Purkinje cell (primary cell): Measurements from ENCODE around the gene COL16A1. TPM values are rescaled to one million over a fixed set of nuclear protein-coding genes. Genes with fewer than 3 reads are reported as not detected.

Experiments used
- polyA plus RNA-seq: library from polyadenylated mRNA; unstranded; fragments of >200 nt; fragmentation: Nextera tagmentation; gene quantifications from 2 replicates; pipeline ENCODE4 v1.2.1, GENCODE V29; 2014

The COL16A1 gene
- polyA plus RNA-seq = 0.13 and 1.6 TPM in 2 replicates

DNA sequence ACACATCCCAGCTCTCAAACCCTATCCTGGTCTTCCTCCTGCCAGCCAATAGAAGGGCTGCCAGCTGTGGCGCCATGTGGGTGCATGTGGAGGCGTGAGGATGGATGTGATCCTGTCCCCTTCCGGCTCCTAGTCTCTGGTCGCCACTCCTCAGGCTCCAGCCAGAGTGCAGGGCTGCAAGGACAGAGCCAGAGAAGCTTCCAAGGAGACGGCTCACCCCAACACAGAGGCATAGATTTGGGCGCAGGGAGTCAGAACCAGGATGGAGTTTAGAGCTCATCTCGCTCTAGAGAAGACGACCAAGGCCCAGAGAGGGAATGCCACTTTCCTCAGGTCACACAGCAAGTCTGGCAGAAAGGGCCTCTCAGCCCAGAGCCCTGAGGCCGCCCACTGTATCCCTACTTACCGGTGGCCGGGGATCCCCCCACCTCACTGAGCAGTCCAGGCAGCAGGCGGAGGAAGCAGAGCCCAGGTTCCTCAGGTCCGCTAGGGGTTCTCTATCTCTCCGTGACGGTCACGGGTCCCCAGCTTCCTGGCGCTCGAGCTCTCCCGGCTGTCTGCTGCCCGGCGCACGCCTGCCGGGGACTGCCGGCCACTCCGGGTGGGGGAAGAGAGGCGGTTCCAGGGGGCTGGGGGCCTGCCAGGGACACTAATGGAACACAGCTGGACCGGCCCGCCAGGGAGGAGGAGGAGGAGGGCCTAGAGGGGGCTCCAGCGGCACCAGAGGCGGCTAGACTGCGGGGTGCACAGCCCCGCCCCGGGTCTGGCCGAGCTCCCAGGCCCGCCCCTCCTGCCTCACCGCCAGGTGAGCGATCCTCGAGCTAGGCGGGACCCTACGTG, at the start of gene COL16A1:
Gene COL16A1 (minus strand): TSS at position 587 of the 840 bp plus-strand sequence. CDS start 1,824 bp downstream, outside the sequence.

DNA sequence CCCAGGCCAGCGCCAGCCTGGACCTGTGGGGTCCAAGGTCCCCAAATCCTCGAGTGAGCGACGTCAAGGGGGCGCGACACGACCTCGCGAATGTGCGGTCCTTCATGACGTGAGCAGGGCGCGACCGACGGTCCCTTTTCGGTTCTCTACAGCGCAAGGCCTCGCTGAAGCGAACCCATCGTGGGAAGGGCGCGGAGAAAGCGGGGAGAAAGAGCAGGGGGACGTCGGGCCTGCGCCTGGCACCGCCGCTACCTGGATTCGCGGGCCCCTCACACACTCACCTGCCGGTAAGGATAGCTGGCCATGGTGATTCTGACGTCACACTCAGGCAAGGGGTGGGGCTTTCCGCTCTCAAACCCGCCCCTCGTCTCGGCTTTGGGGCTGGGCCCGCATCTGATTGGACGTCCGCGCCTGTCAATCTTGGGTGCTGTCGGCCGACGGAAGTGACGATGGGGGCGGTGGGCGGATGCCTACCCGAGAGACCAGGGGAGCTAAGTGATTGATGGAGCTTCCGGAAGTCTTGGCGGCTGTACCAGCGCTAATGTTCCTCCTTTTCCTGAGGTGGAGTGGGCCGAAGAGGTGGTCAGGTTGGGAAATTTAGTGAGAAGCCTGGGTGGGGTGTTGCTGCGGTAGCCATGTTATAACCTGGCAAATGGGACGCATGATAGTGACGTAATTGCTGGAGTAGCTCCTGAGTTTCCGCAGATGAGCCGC, 59.1 kb downstream of the COL16A1 start, which contains the start of gene PEF1:
Gene PEF1 (minus strand): TSS at position 317 of the 714 bp plus-strand sequence. CDS start 12 bp downstream, at position 305.

DNA sequence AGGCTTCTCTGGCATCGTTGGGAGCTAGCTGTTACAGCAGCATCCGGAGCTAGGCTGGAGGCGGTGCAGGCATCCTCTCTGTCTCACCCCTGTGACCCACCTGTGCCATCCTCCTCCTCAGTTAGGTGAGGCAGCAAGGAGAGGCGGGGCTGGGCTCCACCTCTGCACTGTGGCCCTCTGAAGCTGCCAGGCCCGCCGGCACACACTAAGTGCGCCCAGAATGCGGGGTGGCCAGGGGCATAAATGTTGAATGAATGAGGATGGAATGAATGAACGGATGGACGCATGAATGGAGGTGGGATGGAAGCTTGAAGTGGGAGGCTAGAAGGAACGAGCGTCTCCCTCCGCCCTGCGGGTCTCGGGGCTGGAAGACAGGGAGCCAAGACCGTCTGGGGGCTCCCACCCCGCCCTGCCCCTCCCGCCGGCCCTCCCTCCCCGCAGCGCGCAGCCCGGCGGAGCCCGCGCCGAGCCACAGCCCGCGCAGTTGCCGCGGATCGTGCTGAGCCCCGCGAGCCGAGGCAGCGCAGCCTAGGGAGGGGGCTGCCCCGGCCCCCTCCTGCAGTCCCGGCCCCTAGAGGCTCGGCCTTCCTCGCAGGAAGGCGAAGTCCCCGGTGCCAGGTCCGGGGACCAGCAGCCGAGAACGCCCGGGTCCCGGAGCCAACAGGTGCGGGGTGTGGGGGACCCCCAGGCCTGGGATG, 86.5 kb downstream of the COL16A1 start, which contains the start of gene HCRTR1:
Gene HCRTR1 (plus strand): TSS at position 472 of the 698 bp plus-strand sequence. CDS start 1,504 bp downstream, outside the sequence.

Other genes with a start within 250 kb of the COL16A1 start
- not detected in 2 replicates for gene TINAGL1, start 127.5 kb downstream of the COL16A1 start, polyA plus RNA-seq
- not detected in 2 replicates for gene HCRTR1, start 86.3 kb downstream of the COL16A1 start, polyA plus RNA-seq
- 26.0 and 38.3 TPM in 2 replicates for gene PEF1, start 59.1 kb downstream of the COL16A1 start, polyA plus RNA-seq
- 0.15 and 6.8 TPM in 2 replicates for gene ADGRB2, start 60.3 kb upstream of the COL16A1 start, polyA plus RNA-seq
- not detected in 2 replicates for gene SPOCD1, start 112.0 kb upstream of the COL16A1 start, polyA plus RNA-seq
- 56.9 and 60.2 TPM in 2 replicates for gene PTP4A2, start 234.4 kb upstream of the COL16A1 start, polyA plus RNA-seq